GM10266 (cell line): Measurements from ENCODE around the gene ABI3BP.
A peak's percentile ranks its signal among the peaks of the same experiment; 100 is the strongest.

ENCODE experiments used
- DNase-seq: peaks from one replicate; pipeline ENCODE4 v3.0.0; 2012; ENCODE audit errors: extremely low spot score
- TF ChIP-seq, protein P1 (sequence below): IDR thresholded peaks from 2 replicates; pipeline ENCODE4 v1.5.1; 2012; ENCODE audit warnings: mild to moderate bottlenecking, low read depth; ENCODE audit not compliant: control insufficient read depth, insufficient read depth; ENCODE audit errors: missing control alignments

Gene ABI3BP

DNA sequence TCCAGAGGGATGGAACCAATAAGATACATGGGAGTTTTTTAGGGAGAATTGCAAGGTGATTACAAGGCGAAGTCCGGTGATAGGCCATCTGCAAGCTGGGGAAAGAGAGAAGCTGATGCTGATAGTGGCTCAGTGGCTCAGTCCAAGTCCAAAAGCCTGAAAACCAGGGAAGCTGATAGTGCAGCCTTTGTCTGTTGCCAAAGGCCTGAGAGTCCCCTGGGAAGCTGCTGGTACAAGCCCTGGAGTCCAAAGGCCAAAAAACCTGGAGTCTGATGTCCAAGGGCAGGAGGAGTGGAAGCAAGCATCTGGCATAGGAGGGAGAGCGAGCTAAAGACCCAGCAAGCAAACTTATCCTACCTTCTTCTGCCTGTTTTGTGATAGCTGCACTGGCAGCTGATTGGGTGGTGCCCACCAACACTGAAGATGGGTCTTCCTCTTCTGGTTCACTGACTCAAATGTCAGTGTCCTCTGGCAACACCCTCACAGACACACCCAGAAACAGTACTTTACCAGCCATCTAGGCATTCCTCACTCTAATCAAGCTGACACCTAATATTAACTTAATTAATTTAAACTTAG lies 267.2 kb downstream of the ABI3BP start:
- TF ChIP-seq, protein P1, sequence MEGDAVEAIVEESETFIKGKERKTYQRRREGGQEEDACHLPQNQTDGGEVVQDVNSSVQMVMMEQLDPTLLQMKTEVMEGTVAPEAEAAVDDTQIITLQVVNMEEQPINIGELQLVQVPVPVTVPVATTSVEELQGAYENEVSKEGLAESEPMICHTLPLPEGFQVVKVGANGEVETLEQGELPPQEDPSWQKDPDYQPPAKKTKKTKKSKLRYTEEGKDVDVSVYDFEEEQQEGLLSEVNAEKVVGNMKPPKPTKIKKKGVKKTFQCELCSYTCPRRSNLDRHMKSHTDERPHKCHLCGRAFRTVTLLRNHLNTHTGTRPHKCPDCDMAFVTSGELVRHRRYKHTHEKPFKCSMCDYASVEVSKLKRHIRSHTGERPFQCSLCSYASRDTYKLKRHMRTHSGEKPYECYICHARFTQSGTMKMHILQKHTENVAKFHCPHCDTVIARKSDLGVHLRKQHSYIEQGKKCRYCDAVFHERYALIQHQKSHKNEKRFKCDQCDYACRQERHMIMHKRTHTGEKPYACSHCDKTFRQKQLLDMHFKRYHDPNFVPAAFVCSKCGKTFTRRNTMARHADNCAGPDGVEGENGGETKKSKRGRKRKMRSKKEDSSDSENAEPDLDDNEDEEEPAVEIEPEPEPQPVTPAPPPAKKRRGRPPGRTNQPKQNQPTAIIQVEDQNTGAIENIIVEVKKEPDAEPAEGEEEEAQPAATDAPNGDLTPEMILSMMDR, result no peak
- no peak for DNase-seq

DNA sequence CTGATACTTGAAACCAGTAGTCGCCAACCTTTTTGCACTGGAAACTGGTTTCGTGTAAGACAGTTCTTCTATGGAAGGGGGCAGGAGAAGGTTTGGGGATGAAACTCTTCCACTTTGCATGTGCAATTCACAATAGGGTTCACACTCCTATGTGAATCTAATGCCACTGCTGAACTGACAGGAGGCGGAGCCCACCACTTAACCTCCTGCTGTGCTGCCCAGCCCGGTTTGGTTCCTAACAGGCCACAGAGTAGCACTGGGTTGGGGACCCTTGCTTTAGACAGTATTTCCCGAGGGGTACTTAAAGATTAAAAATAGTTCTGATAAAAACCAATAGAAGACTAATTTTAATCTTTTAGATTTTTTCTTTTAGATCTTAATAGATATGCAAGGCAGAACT lies 272.8 kb downstream of the ABI3BP start:
- TF ChIP-seq, protein P1, result no peak
- no peak for DNase-seq

DNA sequence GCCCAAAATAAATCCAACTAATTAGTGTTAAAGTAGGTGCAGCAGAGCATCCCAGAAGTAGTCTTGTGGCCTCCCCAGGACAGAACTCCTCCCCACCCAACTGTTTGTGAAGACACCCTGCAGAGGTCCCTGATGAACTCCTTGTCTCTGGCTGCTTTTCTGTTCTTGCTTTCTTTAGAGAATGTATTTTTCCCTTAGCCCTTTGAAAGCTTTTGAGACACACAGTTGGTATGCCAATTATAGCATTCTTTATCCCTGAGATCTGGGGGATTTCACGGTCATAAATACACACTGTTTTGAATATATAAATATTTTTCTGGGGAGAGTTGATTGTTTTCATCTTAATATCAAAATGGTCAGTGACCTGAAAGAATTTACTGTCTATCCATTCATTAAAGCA lies 274.1 kb downstream of the ABI3BP start:
- TF ChIP-seq, protein P1, result no peak
- no peak for DNase-seq

DNA sequence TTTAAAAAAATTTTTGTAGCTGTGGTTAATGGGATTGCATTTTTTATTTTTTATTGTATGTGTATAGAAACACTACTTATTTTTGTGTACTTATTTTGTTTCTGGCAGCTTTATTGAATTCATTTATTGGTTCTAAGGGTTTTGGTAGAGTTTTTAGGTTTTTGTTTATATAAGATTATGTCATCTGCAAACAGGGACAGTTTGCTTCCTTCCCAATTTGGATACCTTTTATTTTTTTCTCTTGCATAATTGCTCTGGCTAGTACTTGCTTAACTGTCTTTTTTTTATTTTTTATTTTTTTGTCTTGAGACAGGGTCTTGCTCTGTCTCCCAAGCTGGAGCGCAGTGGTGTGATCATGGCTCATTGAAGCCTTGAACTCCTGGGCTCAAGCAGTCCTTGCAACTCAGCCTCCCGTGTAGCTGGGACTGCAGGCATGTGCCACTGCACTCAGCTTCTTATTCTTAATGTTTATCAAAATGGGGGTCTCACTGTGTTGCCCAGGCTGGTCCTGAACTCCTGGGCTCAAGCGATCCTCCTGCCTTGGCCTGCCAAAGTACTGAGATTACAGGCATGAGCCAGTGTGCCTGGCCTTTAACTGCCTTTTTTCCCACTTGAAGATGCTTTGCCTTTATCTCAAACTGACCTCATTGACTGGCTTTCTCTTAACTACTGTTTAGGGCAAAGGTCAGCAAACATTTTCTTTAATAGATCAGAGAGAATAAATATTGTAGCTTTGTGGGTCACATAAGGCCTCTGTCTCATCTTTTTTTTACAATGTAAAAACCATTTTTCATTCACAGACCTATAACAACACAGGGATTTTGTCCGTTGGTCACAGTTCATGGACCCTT lies 275.4 kb downstream of the ABI3BP start:
- no peak for DNase-seq
- TF ChIP-seq, protein P1, result no peak

DNA sequence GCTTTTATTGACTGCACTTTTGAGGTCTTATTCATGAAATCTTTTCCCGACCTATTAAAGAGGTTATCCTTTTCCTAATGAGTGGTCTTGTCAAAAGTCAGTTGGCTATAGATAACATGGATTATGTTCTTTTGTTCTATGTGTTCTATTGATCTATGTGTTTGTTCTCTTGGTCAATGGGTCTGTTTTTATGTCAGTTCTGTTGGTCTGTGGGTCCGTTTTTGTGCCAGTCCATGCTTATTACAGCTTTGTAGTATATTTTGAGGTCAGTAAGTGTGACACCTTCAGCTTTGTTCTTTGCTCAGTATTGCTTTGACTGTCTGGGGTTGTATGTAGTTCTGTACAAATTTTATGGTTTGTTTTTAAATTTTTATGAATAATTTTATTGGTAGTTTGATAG lies 276.2 kb downstream of the ABI3BP start:
- TF ChIP-seq, protein P1, result no peak
- DNase-seq, result no peak

DNA sequence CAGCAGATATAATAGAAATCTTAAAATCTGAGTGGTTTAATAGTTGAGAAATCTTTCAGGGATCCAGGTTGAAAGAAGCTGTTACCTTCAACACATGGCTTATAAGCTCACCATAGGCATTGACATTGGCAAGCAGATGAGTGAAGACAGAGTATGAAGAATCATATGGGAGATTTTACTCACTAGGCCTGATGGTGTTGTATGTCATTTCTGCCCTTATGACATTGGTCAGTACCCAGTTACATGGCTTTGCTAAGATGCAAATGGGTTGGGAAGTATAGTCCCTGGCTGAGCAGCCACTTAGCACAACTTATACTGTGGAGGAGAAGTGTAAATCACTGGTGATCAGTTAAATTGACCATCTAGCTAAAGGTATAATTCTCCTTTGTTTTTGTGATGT lies 278.0 kb downstream of the ABI3BP start:
- TF ChIP-seq, protein P1, result no peak
- no peak for DNase-seq

DNA sequence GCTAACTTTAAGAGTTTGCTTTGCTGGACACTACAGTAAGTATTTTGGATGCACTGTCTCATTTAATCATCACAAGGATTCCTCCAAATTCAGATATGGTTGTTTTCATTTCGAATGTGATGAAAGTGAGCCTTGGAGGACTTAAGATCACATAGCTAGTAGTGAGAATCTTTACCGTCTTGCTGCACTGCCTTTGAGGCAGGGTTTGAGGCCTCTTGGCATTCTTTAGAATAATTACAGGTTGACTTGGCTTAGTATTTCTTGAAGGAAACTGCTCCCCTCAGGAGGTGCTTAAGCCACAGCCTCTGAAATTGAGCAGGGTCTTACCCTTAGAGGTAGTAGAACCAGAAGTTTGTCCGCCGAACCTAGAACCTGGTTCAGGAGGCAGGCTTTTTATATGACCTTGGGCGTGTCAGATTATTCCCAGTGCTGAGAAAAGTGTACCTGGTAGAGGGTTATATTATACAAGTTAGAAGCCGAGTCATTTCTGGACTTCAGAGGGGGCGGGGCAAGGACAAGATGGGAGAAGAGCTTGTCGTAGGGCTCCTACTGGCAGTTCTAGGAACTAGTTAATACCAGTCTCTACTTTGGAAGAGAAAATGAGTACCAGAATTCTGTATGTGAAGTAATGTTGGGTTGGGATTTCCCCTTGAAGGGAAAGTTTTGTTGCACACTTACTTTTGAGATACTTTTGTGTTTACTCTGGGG lies 282.8 kb downstream of the ABI3BP start:
- peak; percentile 66 for DNase-seq
- TF ChIP-seq, protein P1, result peak; percentile 19
